ENCODE measurements around the gene ZCRB1. TPM values are rescaled to one million over a fixed set of nuclear protein-coding genes. Genes with fewer than 3 reads are reported as not detected.

The ZCRB1 gene
- polyA plus RNA-seq, 1 donor, result 42.5 TPM

DNA sequence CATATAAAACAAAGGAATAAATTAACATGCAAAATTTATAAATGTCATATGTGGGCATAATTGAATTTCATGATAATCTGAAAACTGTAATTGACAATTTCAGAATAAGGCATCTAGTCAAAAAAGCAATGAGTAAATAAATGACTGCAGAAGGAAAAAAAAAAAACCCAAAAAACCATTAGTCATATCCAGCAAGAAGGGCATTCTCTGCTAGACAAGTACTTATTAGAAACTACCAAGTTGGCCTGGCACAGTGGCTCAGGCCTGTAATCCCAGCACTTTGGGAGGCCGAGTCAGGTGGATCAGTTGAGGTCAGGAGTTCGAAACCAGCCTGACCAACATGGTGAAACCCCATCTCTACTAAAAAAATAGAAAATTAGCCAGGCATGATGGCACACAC lies 17.5 kb downstream of the ZCRB1 start:
- no peak overlapping the region for H3K4me3 ChIP-seq (ENCODE audit: low read length)
- H3K4me1 ChIP-seq (ENCODE audit: control insufficient read depth, insufficient read depth, low read length), result no peaks in the 10 kb centered on the region
- no peak overlapping the region for H3K27ac ChIP-seq (ENCODE audit: low read length)
- H3K36me3 ChIP-seq (ENCODE audit: control insufficient read depth, insufficient read depth, low read length), result peaks cover 5% of the 10 kb centered on the region
- DNase-seq, result no peak
- H3K9me3 ChIP-seq (ENCODE audit: control insufficient read depth, low read depth, low read length), result no peaks in the 10 kb centered on the region
- no CpG with 5 or more reads among the region's 2 CpGs for WGBS (ENCODE audit: insufficient coverage, low lambda C conversion rate)
- H3K27me3 ChIP-seq (ENCODE audit: control insufficient read depth, insufficient read depth, low read length), result no peaks in the 10 kb centered on the region

DNA sequence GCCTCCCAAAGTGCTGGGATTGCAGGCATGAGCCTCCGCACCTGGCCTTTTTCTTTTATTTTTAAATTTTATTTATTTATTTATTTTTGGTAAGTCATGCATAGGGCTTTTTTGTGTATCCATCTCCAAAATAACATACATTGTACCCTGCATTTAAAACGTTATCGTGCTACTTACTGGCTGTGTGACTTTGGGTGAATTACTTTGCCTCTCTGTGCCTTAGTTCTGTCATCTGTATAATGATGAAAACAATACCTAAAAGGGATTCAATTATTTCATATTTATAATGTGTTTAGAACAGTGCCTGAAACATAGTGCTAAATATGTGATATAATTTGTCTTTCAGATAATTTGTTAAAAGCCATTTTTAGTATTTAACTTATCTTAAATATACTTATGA lies 19.6 kb downstream of the ZCRB1 start:
- no peak for DNase-seq
- Histone ChIP-seq H3K27me3 (ENCODE audit: control insufficient read depth, insufficient read depth, low read length) (no peaks in the 10 kb centered on the region), H3K4me3 (ENCODE audit: low read length) (no peak overlapping the region), H3K36me3 (ENCODE audit: control insufficient read depth, insufficient read depth, low read length) (no peaks in the 10 kb centered on the region), H3K4me1 (ENCODE audit: control insufficient read depth, insufficient read depth, low read length) (no peaks in the 10 kb centered on the region), H3K27ac (ENCODE audit: low read length) (no peak overlapping the region), H3K9me3 (ENCODE audit: control insufficient read depth, low read depth, low read length) (peaks cover 2% of the 10 kb centered on the region)
- WGBS (ENCODE audit: insufficient coverage, low lambda C conversion rate), result 100% methylated on average over 1 of the region's 3 CpGs

- Histone ChIP-seq H3K4me1 (ENCODE audit: control insufficient read depth, insufficient read depth, low read length) (no peaks in the 10 kb centered on the region), H3K27me3 (ENCODE audit: control insufficient read depth, insufficient read depth, low read length) (no peaks in the 10 kb centered on the region), H3K4me3 (ENCODE audit: low read length) (no peak overlapping the region), H3K36me3 (ENCODE audit: control insufficient read depth, insufficient read depth, low read length) (no peaks in the 10 kb centered on the region), H3K27ac (ENCODE audit: low read length) (no peak overlapping the region), H3K9me3 (ENCODE audit: control insufficient read depth, low read depth, low read length) (peaks cover 5% of the 10 kb centered on the region)
- no peak for DNase-seq
- 100% methylated on average over 1 of the region's 8 CpGs for WGBS (ENCODE audit: insufficient coverage, low lambda C conversion rate)
These were observed 26.2 kb downstream of the ZCRB1 start for GRCh38 chr12:42299392-42300308.

GRCh38 chr12:42298887-42299286 lies 27.0 kb downstream of the ZCRB1 start:
- 95% methylated on average over 4 of the region's 4 CpGs for WGBS (ENCODE audit: insufficient coverage, low lambda C conversion rate)
- no peak for DNase-seq
- Histone ChIP-seq H3K4me3 (ENCODE audit: low read length) (no peak overlapping the region), H3K4me1 (ENCODE audit: control insufficient read depth, insufficient read depth, low read length) (no peaks in the 10 kb centered on the region), H3K27ac (ENCODE audit: low read length) (no peak overlapping the region), H3K9me3 (ENCODE audit: control insufficient read depth, low read depth, low read length) (peaks cover 5% of the 10 kb centered on the region), H3K36me3 (ENCODE audit: control insufficient read depth, insufficient read depth, low read length) (no peaks in the 10 kb centered on the region), H3K27me3 (ENCODE audit: control insufficient read depth, insufficient read depth, low read length) (no peaks in the 10 kb centered on the region)

- no peaks in the 10 kb centered on the region for H3K4me1 ChIP-seq (ENCODE audit: control insufficient read depth, insufficient read depth, low read length)
- no peak for DNase-seq
- peaks cover 2% of the 10 kb centered on the region for H3K9me3 ChIP-seq (ENCODE audit: control insufficient read depth, low read depth, low read length)
- WGBS (ENCODE audit: insufficient coverage, low lambda C conversion rate), result no CpG with 5 or more reads among the region's 5 CpGs
- H3K27me3 ChIP-seq (ENCODE audit: control insufficient read depth, insufficient read depth, low read length), result no peaks in the 10 kb centered on the region
- no peak overlapping the region for H3K27ac ChIP-seq (ENCODE audit: low read length)
- H3K4me3 ChIP-seq (ENCODE audit: low read length), result no peak overlapping the region
- H3K36me3 ChIP-seq (ENCODE audit: control insufficient read depth, insufficient read depth, low read length), result no peaks in the 10 kb centered on the region
These were observed 29.3 kb downstream of the ZCRB1 start for GRCh38 chr12:42296503-42297109.

GRCh38 chr12:42291680-42292079 lies 34.2 kb downstream of the ZCRB1 start:
- no peaks in the 10 kb centered on the region for H3K4me1 ChIP-seq (ENCODE audit: control insufficient read depth, insufficient read depth, low read length)
- H3K9me3 ChIP-seq (ENCODE audit: control insufficient read depth, low read depth, low read length), result peaks cover 2% of the 10 kb centered on the region
- no peak overlapping the region for H3K27ac ChIP-seq (ENCODE audit: low read length)
- H3K36me3 ChIP-seq (ENCODE audit: control insufficient read depth, insufficient read depth, low read length), result no peaks in the 10 kb centered on the region
- WGBS (ENCODE audit: insufficient coverage, low lambda C conversion rate), result 100% methylated on average over 1 of the region's 2 CpGs
- no peaks in the 10 kb centered on the region for H3K27me3 ChIP-seq (ENCODE audit: control insufficient read depth, insufficient read depth, low read length)
- H3K4me3 ChIP-seq (ENCODE audit: low read length), result no peak overlapping the region
- no peak for DNase-seq

- DNase-seq, result no peak
- Histone ChIP-seq H3K4me3 (ENCODE audit: low read length) (no peak overlapping the region), H3K36me3 (ENCODE audit: control insufficient read depth, insufficient read depth, low read length) (no peaks in the 10 kb centered on the region), H3K27ac (ENCODE audit: low read length) (no peak overlapping the region), H3K27me3 (ENCODE audit: control insufficient read depth, insufficient read depth, low read length) (no peaks in the 10 kb centered on the region), H3K4me1 (ENCODE audit: control insufficient read depth, insufficient read depth, low read length) (no peaks in the 10 kb centered on the region), H3K9me3 (ENCODE audit: control insufficient read depth, low read depth, low read length) (no peaks in the 10 kb centered on the region)
- WGBS (ENCODE audit: insufficient coverage, low lambda C conversion rate), result no CpG with 5 or more reads among the region's 9 CpGs
These were observed 37.4 kb downstream of the ZCRB1 start for GRCh38 chr12:42288544-42288943.

DNA sequence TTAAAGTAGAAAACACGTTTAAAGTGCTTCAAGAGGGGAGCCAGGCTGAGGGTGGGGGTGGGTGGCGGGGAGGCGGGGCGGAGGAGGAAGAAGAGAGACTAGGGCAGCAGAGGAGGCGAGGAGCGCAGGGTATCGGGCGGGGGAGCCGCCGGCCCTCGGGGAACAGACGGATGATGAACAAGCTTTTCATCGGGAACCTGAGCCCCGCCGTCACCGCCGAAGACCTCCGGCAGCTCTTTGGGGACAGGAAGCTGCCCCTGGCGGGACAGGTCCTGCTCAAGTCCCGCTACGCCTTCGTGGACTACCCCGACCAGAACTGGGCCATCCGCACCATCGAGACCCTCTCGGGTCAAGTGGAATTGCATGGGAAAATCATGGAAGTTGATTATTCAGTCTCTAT lies 39.2 kb downstream of the ZCRB1 start:
- H3K27ac ChIP-seq (ENCODE audit: low read length), result no peak overlapping the region
- H3K36me3 ChIP-seq (ENCODE audit: control insufficient read depth, insufficient read depth, low read length), result no peaks in the 10 kb centered on the region
- WGBS (ENCODE audit: insufficient coverage, low lambda C conversion rate), result 100% methylated on average over 2 of the region's 26 CpGs
- DNase-seq, result no peak
- no peaks in the 10 kb centered on the region for H3K27me3 ChIP-seq (ENCODE audit: control insufficient read depth, insufficient read depth, low read length)
- H3K4me3 ChIP-seq (ENCODE audit: low read length), result no peak overlapping the region
- H3K4me1 ChIP-seq (ENCODE audit: control insufficient read depth, insufficient read depth, low read length), result peaks cover 9% of the 10 kb centered on the region
- H3K9me3 ChIP-seq (ENCODE audit: control insufficient read depth, low read depth, low read length), result no peaks in the 10 kb centered on the region

DNA sequence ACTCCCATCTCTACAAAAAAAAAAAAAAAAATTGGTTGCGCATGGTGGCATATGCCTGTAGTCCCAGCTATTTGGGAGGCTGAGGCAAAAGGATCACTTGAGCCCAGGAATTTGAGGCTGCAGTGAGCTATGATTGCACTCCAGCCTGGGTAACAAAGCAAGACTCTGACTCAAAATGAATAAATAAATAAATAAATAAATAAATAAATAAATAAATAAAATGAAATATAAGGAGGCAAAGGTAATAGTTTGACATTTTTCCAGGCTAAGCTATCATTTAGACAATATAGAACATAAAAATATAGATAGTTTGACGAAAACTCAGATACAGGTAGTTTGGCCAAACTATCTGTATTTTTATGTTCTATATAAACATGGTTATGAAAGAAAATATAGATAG lies 40.5 kb downstream of the ZCRB1 start:
- 100% methylated on average over 1 of the region's 2 CpGs for WGBS (ENCODE audit: insufficient coverage, low lambda C conversion rate)

GRCh38 chr12:42284876-42285275 lies 41.0 kb downstream of the ZCRB1 start:
- DNase-seq, result no peak
- Histone ChIP-seq H3K4me3 (ENCODE audit: low read length) (no peak overlapping the region), H3K27me3 (ENCODE audit: control insufficient read depth, insufficient read depth, low read length) (no peaks in the 10 kb centered on the region), H3K9me3 (ENCODE audit: control insufficient read depth, low read depth, low read length) (no peaks in the 10 kb centered on the region), H3K36me3 (ENCODE audit: control insufficient read depth, insufficient read depth, low read length) (no peaks in the 10 kb centered on the region), H3K4me1 (ENCODE audit: control insufficient read depth, insufficient read depth, low read length) (peaks cover 15% of the 10 kb centered on the region), H3K27ac (ENCODE audit: low read length) (no peak overlapping the region)
- WGBS (ENCODE audit: insufficient coverage, low lambda C conversion rate), result 100% methylated on average over 2 of the region's 2 CpGs

More for the DNA sequence above, 40.5 kb downstream of the ZCRB1 start:
- H3K9me3 ChIP-seq (ENCODE audit: control insufficient read depth, low read depth, low read length), result no peaks in the 10 kb centered on the region
- H3K36me3 ChIP-seq (ENCODE audit: control insufficient read depth, insufficient read depth, low read length), result no peaks in the 10 kb centered on the region
- no peaks in the 10 kb centered on the region for H3K27me3 ChIP-seq (ENCODE audit: control insufficient read depth, insufficient read depth, low read length)
- DNase-seq, result no peak
- peaks cover 15% of the 10 kb centered on the region for H3K4me1 ChIP-seq (ENCODE audit: control insufficient read depth, insufficient read depth, low read length)
- no peak overlapping the region for H3K27ac ChIP-seq (ENCODE audit: low read length)
- H3K4me3 ChIP-seq (ENCODE audit: low read length), result no peak overlapping the region

Measured in large intestine (tissue), 3 donors.